GM18858 (cell line): ENCODE measurements around the gene GAD2.

Source experiments
- ATAC-seq: cut with Tn5 transposase; IDR thresholded peaks from one replicate; pipeline ENCODE4 v1.9.1; 2021; ENCODE audit not compliant: unreplicated experiment

Gene GAD2

DNA sequence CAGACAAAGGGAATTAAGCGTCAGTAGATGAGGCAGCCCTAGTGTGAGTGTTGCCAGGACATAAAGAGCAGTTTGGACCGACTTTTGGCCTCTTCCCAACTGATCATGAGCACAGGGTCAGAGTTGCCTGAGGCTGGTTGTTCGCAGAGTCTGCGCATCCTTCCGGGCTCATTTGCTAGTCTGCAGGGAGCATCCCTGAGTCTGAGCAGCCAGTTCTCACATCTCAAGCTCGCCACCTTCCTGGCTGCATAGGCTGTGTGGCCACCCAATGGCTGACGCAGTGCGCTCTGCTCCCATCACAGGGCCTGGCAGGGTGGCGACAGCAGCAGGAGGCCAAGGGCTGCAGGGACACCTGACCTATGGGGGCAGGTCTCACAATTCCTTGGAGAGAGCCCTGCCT, 5.0 kb downstream of the GAD2 start:
- no peak for ATAC-seq

- no peak for ATAC-seq
Measured at GRCh38 chr10:26222563-26222962, 6.0 kb downstream of the GAD2 start.

DNA sequence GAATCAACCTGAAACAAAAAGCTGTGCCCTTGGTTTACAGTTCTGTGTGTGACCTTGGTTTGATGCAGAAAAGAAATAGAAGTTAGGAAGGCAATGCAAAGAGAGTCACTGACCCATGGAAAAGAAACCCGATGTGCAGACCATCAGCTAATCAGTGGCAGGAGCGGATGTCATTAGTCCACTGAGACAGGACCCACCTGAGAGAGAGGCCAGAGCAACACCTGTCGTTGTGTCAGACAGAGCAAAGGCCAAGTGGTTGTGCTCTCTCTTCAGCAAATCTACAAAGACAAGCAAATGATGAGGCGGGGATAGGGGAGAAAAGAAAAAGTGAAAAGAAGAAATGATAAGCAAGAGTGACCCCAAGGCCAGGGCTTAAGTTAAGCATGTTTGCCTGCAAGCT, 8.7 kb downstream of the GAD2 start:
- ATAC-seq: no peak

GRCh38 chr10:26227786-26228185, 11.2 kb downstream of the GAD2 start:
- no peak for ATAC-seq

- ATAC-seq: no peak
Measured at GRCh38 chr10:26232174-26232573, 15.6 kb downstream of the GAD2 start.

DNA sequence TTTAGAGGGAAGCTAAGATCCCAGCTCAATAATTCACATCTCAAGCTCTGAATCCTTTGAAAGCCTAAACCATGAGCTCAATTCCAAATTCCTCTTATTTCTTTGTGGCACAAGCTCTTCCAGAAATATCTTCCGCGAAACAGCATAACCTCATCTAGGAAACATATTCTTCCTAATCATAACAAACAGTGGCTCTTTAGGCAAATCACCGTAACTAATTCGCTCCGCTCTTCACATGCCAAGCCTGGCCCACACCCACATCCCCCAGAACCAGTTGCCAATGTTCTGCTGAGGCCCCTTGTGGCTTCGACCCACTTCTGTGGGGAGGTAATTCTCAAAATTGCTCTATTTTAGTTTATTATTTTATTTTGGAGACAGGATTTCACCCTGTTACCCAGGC, 19.2 kb downstream of the GAD2 start:
- no peak for ATAC-seq

GRCh38 chr10:26238378-26238777, 21.8 kb downstream of the GAD2 start:
- no peak for ATAC-seq

DNA sequence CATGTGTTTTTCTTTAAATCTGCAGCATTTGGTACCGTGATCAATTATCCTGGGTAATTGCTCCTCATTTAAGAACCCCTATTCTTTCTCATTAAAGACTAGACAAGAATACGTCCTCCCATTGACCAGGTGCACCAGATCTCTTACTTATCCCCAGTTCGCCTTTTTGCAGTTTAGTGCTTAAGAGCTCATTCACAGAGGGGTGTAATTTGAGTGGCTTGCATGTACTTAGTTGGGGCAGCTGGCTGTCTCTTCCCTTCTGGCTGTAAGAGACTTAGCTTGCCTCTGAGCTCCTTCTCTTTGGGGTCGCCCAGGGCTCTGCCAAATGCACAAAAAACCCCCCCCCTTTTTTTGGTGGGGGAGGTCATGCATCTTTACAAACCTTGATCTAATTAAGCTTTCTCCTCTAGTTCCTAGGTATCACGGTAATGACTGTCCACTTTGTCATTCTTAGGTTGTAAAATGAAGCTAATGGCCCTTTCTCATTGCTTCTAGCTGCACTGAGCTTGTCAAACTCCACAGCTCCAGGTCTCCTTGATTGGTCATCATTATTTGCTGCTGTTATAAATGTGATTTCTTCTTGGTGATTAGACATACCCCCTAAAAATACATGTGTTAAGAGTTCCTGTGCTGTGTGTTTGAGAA, 26.3 kb downstream of the GAD2 start:
- ATAC-seq: no peak

GRCh38 chr10:26243351-26243720, 26.8 kb downstream of the GAD2 start:
- no peak for ATAC-seq

- no peak for ATAC-seq
Measured at GRCh38 chr10:26249681-26250080, 33.1 kb downstream of the GAD2 start.

DNA sequence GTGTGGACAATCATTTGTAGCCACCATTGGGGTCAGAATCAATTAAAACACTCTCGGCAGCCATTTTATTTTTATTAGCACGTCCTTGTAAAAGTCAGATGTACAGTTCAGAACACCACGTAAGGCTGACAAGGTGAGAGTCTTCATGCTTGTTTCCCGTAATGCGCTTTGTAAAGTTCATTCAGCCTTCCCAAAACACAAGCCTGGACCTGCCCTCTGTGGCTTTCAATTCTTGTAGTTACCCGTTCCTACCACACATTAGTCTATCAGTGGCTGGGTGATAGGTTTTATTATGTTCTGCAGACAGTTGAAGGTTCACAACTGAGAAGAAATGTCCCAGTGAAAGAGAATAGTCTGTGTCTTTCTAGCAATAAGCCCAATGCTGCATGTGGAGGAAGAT, 35.4 kb downstream of the GAD2 start:
- ATAC-seq: no peak

GRCh38 chr10:26254616-26255015, 38.0 kb downstream of the GAD2 start:
- no peak for ATAC-seq

- ATAC-seq: no peak
Measured at GRCh38 chr10:26259341-26259740, 42.8 kb downstream of the GAD2 start.

GRCh38 chr10:26269754-26270153, 53.2 kb downstream of the GAD2 start:
- ATAC-seq: no peak

GRCh38 chr10:26274391-26274790, 57.8 kb downstream of the GAD2 start:
- no peak for ATAC-seq

DNA sequence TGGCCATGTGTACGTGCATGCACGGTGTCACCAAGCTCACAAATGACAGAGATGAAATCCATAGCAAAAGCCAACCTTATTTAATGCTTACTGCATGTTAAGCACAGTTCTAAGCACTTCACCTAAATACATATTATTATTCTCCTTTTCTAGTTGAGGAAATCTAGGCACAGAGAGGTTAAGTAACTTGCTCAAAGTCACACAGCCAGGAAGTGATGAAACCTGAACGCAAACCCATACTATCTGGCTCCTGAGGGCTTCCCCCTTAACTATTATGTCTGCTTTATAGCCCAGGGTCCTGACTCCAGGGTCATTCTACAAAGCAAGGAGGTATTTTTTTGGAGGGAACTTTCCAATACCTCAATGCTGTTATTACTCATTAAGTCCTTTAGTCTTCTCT, 61.7 kb downstream of the GAD2 start:
- ATAC-seq: no peak

DNA sequence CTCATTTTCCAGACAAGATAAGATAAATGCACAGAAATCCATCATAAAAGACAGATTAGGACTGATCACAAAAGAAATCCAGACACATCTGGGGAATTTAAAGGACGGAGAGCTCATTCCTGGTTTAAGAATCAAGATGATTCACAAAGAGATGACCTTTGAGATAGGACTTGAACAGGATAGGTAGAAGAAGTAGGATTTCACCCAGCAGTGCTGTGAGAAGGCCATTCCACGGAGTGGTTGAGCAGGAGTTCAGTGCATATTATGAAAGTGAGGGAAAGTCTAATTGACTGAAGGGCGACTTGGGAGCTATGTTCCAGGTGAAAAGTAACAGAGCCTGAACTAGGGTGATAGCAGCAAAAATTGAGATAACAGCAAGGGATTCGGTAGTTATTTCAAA, 73.7 kb downstream of the GAD2 start:
- ATAC-seq: no peak

DNA sequence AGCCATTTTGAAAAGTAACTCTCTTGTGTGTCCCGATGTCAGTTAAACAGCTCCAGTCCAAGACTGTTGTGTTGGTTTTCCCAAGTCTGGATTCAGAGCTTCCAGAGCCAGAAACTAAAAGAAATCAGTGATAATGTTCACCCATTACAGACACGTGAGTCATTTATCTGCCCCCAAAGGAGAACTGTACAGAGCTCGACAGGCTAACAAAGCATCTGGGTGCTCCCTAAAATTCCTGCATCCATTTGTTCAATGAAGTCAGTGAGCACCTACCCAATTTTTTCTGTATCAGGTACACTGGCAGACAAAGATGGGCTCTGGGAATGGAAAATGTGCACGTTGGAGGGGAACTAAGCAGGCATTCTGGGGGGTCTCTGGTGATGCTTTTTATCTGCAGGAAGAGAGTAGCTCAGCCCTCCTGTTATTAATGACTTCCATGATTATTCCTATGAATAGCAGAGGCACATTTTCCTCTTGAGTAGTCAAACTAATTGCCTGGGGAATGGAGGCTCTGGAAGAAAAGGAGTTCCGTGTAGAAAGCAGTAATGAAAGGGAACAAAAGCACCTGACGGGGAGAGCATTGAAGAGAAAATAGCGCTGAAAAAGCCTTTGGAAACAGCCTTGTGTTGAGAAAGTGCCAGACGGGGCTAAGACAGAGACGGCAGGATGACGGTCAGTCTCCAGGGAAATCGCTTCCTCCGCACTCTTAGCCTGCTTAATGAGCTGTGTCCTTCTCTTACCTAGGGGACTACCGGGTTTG, 75.3 kb downstream of the GAD2 start:
- ATAC-seq: no peak

DNA sequence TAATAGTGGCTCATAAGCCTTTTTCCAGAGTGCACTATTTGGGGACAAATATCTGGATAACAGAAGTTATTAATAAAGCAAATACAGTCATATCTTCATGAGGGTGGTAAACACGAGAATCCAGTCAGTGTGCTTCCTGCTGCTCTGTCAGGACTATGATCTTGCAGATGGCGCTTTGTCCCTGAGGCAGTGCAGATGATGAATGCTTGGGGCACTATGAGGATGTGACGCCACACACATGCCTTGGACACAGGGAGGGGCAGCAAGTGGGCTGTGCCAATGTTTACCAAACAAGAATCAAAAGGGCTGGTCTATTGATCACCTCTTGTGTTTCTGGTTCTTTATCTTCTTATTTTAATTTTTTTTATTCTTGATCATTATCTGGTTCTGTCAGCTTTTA, 79.8 kb downstream of the GAD2 start:
- no peak for ATAC-seq

GRCh38 chr10:26300001-26300400, 83.4 kb downstream of the GAD2 start:
- ATAC-seq: no peak

DNA sequence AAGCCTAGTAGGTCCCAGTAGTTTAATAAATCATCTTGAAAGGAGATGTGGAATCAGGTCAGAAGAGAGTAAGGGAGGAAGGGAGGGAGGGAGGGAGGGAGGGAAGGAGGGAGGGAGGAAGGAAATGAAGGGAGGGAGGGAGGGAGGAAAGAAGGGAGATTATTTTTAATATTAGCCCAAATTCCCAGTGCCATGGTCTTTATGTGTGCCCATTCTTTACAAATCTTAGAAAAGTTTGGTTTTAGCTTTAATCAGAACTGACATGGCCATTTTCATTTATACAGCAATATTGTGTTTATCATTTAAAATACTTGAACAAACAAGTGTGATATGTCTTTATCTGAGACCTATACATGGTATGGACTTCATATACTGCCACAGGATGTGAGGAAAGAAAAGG, 86.8 kb downstream of the GAD2 start:
- no peak for ATAC-seq

GRCh38 chr10:26310361-26310760, 93.8 kb downstream of the GAD2 start:
- ATAC-seq: no peak

GRCh38 chr10:26311383-26311940, 94.9 kb downstream of the GAD2 start:
- no peak for ATAC-seq
